Kidney (tissue), 14 donors: ENCODE measurements around the gene ANKRD60. TPM values are rescaled to one million over a fixed set of nuclear protein-coding genes. Genes with fewer than 3 reads are reported as not detected.

Experiments used
- DNase-seq, 5 donors: peaks; one replicate each; pipeline ENCODE4 v3.0.0-alpha.2; 2013 to 2020
- FAIRE-seq: peaks from 2 replicates; lab custom pipeline; 2012; peaks lifted over from hg19 to GRCh38; lab: Jason Lieb, UNC
- H3K27ac ChIP-seq, 2 donors: one replicate each; pipeline ENCODE4 v1.7.0; 2013; ENCODE audit warnings: low read depth in 2 of 2, low read length in 2 of 2, inconsistent platforms in 1 of 2
- H3K27me3 ChIP-seq: one replicate; pipeline ENCODE4 v1.7.1; 2013; ENCODE audit warnings: low read length, inconsistent platforms; ENCODE audit not compliant: control insufficient read depth, insufficient read depth
- H3K36me3 ChIP-seq, 3 donors: one replicate each; pipeline versions ENCODE4 v1.7.0 to v1.7.1; 2013; ENCODE audit warnings: low read length in 3 of 3, control low read depth in 1 of 3, inconsistent platforms in 1 of 3; ENCODE audit not compliant: insufficient read depth in 3 of 3, control insufficient read depth in 2 of 3
- H3K4me1 ChIP-seq, 3 donors: one replicate each; pipeline versions ENCODE4 v1.7.0 to v1.7.1; 2013; ENCODE audit warnings: low read length in 3 of 3, inconsistent platforms in 1 of 3, low read depth in 1 of 3; ENCODE audit not compliant: control insufficient read depth in 2 of 3, insufficient read depth in 2 of 3
- H3K4me3 ChIP-seq, 3 donors: one replicate each; pipeline versions ENCODE4 v1.7.0 to v1.8.1; 2013; ENCODE audit warnings: low read length in 3 of 3, control low read depth in 1 of 3, inconsistent platforms in 1 of 3
- H3K9ac ChIP-seq, 3 donors: one replicate each; pipeline versions ENCODE4 v1.7.0 to v1.7.1; 2013; ENCODE audit warnings: low read length in 3 of 3, control low read depth in 1 of 3, inconsistent platforms in 1 of 3
- H3K9me3 ChIP-seq, 3 donors: one replicate each; pipeline versions ENCODE4 v1.7.0 to v1.7.1; 2013; ENCODE audit warnings: low read length in 3 of 3, control low read depth in 1 of 3, inconsistent platforms in 1 of 3; ENCODE audit not compliant: control insufficient read depth in 2 of 3, insufficient read depth in 1 of 3
- CTCF ChIP-seq: IDR thresholded peaks from 3 replicates; pipeline ENCODE4 v1.5.1; 2012; ENCODE audit warnings: mild to moderate bottlenecking, moderate library complexity, borderline replicate concordance; ENCODE audit not compliant: insufficient read depth; ENCODE audit errors: extremely low read depth
- intact Hi-C: fragments of 100-400 bp; cut with DNase I; formaldehyde crosslinking; loops from one replicate; pipeline ENCODE4 v1.11.1; 2022
- polyA plus RNA-seq: library from polyadenylated mRNA; stranded (reverse); fragments of 350-450 nt; fragmentation: Illumina TruSeq; extraction: RNeasy Lipid Tissue Mini Kit (QIAGEN cat#74804); gene quantifications from one replicate; pipeline ENCODE4 v1.2.3, GENCODE V29; 2014; ENCODE audit warnings: low read depth, low replicate concordance; ENCODE audit not compliant: insufficient read depth
- total RNA-seq: library from RNA; stranded (reverse); fragmentation: NEBNext Ultra II Directional; extraction: Animal tissue kit (Norgen Biotek cat#: 25700); gene quantifications from one replicate; pipeline ENCODE4 v1.2.1, GENCODE V29; 2021
- donor health status: control.
- donor health status: control.
- donor health status: control.
- donor health status: control.
- donor health status: control.
- donor health status: DM: yes; HTN: yes; CAD: no.
- donor health status: Normal renal cell carcinoma (clear cell type).

ANKRD60 gene
- total and polyA plus RNA-seq, 2 donors from 2014 or later = not detected

DNA sequence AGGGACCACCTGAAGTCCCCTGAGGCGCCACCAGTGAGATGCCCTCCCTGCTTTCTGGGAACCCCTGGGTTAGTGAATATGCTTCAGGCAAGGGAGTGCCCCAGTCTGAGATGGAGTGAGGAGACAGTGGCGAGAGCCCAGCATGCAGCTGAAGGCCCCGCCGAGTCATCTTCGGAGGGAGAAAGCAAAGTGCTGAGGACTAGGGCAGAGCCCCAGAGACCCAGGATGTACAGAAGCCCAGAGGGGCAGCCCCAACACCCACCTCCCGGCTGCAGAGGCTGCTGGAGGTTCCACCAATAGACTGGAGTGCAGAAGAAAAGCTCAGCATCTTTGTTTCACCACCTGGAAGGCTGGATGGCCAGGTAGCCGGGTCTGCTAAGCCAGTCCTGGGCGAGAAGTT is 14.1 kb downstream of the ANKRD60 start:
- FAIRE-seq = no peak
- intact Hi-C loops = loop anchor here (10.0 kb wide), 1 partner anchor 700 kb away; no protein-coding TSS in a partner anchor
- no peaks in the 10 kb centered on the region for H3K27me3 ChIP-seq
- TF ChIP-seq CTCF = no peak
- no peak for DNase-seq
- peaks cover 0 to 11% (median 2%) of the 10 kb centered on the region in 3 donors for H3K9me3 ChIP-seq
- H3K4me3 ChIP-seq = no peak overlapping the region
- no peak overlapping the region for H3K9ac ChIP-seq
- H3K27ac ChIP-seq = no peak overlapping the region
- H3K4me1 ChIP-seq = no peaks in the 10 kb centered on the region
- no peaks in the 10 kb centered on the region for H3K36me3 ChIP-seq

DNA sequence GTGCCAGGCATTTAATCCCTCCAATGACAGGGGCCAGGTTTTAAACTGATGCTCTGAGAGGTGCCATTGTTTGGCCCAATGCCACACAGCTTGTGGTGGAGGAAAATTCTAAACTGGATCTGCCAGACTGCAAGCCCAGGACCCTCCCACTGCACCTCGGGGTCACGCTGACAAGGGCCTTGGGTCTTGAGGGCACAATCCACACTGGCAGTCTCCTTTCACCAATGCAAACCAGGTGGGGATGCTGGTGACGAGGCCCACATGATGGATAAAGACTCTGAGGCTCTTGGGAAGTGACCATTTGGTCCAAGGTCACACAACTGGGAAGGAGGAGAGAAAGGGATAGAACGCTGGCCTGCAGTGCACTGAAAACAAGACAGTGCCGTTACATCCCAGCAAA is 14.7 kb downstream of the ANKRD60 start:
- no peak for DNase-seq
- no peak for FAIRE-seq
- no peak overlapping the region for H3K4me3 ChIP-seq
- no peak overlapping the region for H3K9ac ChIP-seq
- H3K4me1 ChIP-seq = no peaks in the 10 kb centered on the region
- no peaks in the 10 kb centered on the region for H3K27me3 ChIP-seq
- no peaks in the 10 kb centered on the region for H3K36me3 ChIP-seq
- TF ChIP-seq CTCF = no peak
- peaks cover 0 to 5% (median 0%) of the 10 kb centered on the region in 3 donors for H3K9me3 ChIP-seq
- H3K27ac ChIP-seq = no peak overlapping the region
- intact Hi-C loops = loop anchor here (10.0 kb wide), 1 partner anchor 699 kb away; no protein-coding TSS in a partner anchor

- DNase-seq = peak in 2 of 5 donors; percentile 26 to 45
Measured at GRCh38 chr20:58213121-58213520, 15.3 kb downstream of the ANKRD60 start.

More at GRCh38 chr20:58213121-58213520, 15.3 kb downstream of the ANKRD60 start:
- Histone ChIP-seq H3K27me3 (no peaks in the 10 kb centered on the region), H3K27ac (no peak overlapping the region), H3K4me3 (no peak overlapping the region), H3K36me3 (no peaks in the 10 kb centered on the region), H3K9me3 (peaks cover 0 to 3% (median 0%) of the 10 kb centered on the region in 3 donors), H3K9ac (no peak overlapping the region), H3K4me1 (no peaks in the 10 kb centered on the region)
- no peak for TF ChIP-seq CTCF
- intact Hi-C loops = loop anchor here (10.0 kb wide), 1 partner anchor 698 kb away; no protein-coding TSS in a partner anchor
- FAIRE-seq = no peak
